GM19351 (cell line): ENCODE measurements around the gene NELFE.
"Not testable (repeated sequence)": the region's sequence is repeated elsewhere in the genome, so short reads cannot be mapped to it uniquely, and the experiment has no call there.

Experiments
- ATAC-seq: cut with Tn5 transposase; IDR thresholded peaks from one replicate; pipeline ENCODE4 v1.9.1; 2021; ENCODE audit warnings: mild to moderate bottlenecking, moderate library complexity; ENCODE audit not compliant: unreplicated experiment

Gene NELFE

GRCh38 chr6:31976065-31976464 is 17.3 kb upstream of the NELFE start:
- ATAC-seq: not testable (repeated sequence)

- ATAC-seq: no peak
Measured at GRCh38 chr6:31972709-31973350, 14.1 kb upstream of the NELFE start.

- peak; percentile 92 for ATAC-seq
Measured at GRCh38 chr6:31971993-31972708, 13.4 kb upstream of the NELFE start, which contains the start of gene DXO. DXO (minus strand) TSS chr6:31972138; CDS start chr6:31971675, 463 bp downstream.

- no peak for ATAC-seq
Measured at GRCh38 chr6:31971279-31971992, 12.7 kb upstream of the NELFE start.

GRCh38 chr6:31970604-31971271 is 12.0 kb upstream of the NELFE start:
- no peak for ATAC-seq

- no peak for ATAC-seq
Measured at GRCh38 chr6:31969712-31970603, 11.2 kb upstream of the NELFE start.

- no peak for ATAC-seq
Measured at GRCh38 chr6:31968791-31969711, 10.3 kb upstream of the NELFE start.

- no peak for ATAC-seq
Measured at GRCh38 chr6:31968326-31968725, 9.6 kb upstream of the NELFE start.

GRCh38 chr6:31967926-31968320 is 9.2 kb upstream of the NELFE start:
- no peak for ATAC-seq

- ATAC-seq: no peak
Measured at GRCh38 chr6:31966997-31967925, 8.5 kb upstream of the NELFE start.

- ATAC-seq: no peak
Measured at GRCh38 chr6:31966506-31966905, 7.7 kb upstream of the NELFE start.

GRCh38 chr6:31965700-31966099 is 6.9 kb upstream of the NELFE start:
- ATAC-seq: no peak

- no peak for ATAC-seq
Measured at GRCh38 chr6:31963921-31964320, 5.2 kb upstream of the NELFE start.

- ATAC-seq: no peak
Measured at GRCh38 chr6:31961616-31962015, 2.8 kb upstream of the NELFE start.

GRCh38 chr6:31958412-31958740 is 395 bp downstream of the NELFE start:
- no peak for ATAC-seq

- ATAC-seq: no peak
Measured at GRCh38 chr6:31956796-31957195, 2.0 kb downstream of the NELFE start.

GRCh38 chr6:31954511-31954910 is 4.3 kb downstream of the NELFE start:
- no peak for ATAC-seq

GRCh38 chr6:31952890-31953289 is 5.9 kb downstream of the NELFE start:
- no peak for ATAC-seq
